Testis (tissue), 2 donors: ENCODE measurements around the gene CEP57.

Experiments
- POLR2A ChIP-seq: fragments of 450-650 bp; IDR thresholded peaks from one replicate; pipeline ENCODE4 v1.6.1; 2017; ENCODE audit warnings: antibody characterized with exemption, mild to moderate bottlenecking, moderate library complexity
- TF ChIP-seq, protein P1 (sequence below), 3 experiments: fragments of 450-650 bp in 2 of 3; fragments of 200-600 bp in 1 of 3; sonication (generic) in 1 of 3; IDR thresholded peaks; one replicate each; pipeline ENCODE4 v1.5.1; 2016 to 2019; ENCODE audit warnings: antibody characterized with exemption in 3 of 3, mild to moderate bottlenecking in 2 of 3, moderate library complexity in 1 of 3

DNA sequence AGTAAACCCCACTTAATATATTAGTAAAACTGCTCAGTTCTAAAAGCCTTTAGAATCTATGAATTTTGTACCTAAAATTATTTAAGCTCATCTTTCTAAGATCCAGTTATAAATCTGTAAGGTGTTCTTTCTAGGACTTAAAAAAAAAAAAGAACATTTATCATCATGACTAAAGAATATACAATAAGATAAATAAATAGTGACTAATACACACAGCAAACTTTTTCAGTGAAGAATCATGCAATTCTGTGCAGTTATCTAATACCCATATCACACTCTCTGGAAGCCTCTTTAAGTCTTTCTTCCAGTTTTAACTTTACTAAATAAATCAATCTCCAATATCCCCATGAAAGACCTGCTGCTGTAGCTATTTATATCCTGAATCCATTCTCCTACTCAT, 59.8 kb downstream of the CEP57 start:
- TF ChIP-seq, protein P1, sequence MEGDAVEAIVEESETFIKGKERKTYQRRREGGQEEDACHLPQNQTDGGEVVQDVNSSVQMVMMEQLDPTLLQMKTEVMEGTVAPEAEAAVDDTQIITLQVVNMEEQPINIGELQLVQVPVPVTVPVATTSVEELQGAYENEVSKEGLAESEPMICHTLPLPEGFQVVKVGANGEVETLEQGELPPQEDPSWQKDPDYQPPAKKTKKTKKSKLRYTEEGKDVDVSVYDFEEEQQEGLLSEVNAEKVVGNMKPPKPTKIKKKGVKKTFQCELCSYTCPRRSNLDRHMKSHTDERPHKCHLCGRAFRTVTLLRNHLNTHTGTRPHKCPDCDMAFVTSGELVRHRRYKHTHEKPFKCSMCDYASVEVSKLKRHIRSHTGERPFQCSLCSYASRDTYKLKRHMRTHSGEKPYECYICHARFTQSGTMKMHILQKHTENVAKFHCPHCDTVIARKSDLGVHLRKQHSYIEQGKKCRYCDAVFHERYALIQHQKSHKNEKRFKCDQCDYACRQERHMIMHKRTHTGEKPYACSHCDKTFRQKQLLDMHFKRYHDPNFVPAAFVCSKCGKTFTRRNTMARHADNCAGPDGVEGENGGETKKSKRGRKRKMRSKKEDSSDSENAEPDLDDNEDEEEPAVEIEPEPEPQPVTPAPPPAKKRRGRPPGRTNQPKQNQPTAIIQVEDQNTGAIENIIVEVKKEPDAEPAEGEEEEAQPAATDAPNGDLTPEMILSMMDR (IDR thresholded peaks at IDR 0.05) = no peak
- TF ChIP-seq POLR2A = no peak
